Osteoblast (primary cell): ENCODE data around the gene CIART. TPM values are rescaled to one million over a fixed set of nuclear protein-coding genes. Genes with fewer than 3 reads are reported as not detected.

Experiments used
- DNase-seq: peaks from one replicate; pipeline ENCODE4 v3.0.0; 2011; ENCODE audit warnings: low spot score, mixed read lengths; ENCODE audit not compliant: insufficient read length; ENCODE audit errors: missing footprints
- H2AFZ ChIP-seq: 2 replicates; pipeline ENCODE4 v1.6.0; 2011; ENCODE audit warnings: mild to moderate bottlenecking, low read length
- H3K27ac ChIP-seq: 2 replicates; pipeline ENCODE4 v1.5.1; 2011; ENCODE audit warnings: mild to moderate bottlenecking, low read depth, low read length, moderate library complexity
- H3K27me3 ChIP-seq: 2 replicates; pipeline ENCODE4 v1.6.0; 2012; ENCODE audit warnings: mild to moderate bottlenecking, control low read depth, inconsistent platforms, low read length, moderate library complexity; ENCODE audit not compliant: insufficient read depth
- H3K36me3 ChIP-seq: 2 replicates; pipeline ENCODE4 v1.5.1; 2011; ENCODE audit warnings: mild to moderate bottlenecking, low read length, control low read depth, moderate library complexity; ENCODE audit not compliant: insufficient read depth
- H3K4me1 ChIP-seq: 2 replicates; pipeline ENCODE4 v1.5.1; 2011; ENCODE audit warnings: mild to moderate bottlenecking, low read length, control low read depth, moderate library complexity; ENCODE audit not compliant: insufficient read depth
- H3K4me2 ChIP-seq: 2 replicates; pipeline ENCODE4 v1.6.0; 2011; ENCODE audit warnings: mild to moderate bottlenecking, low read length; ENCODE audit not compliant: insufficient read depth
- H3K4me3 ChIP-seq: fragments of 200-600 bp; sonication (generic); 3 replicates; pipeline ENCODE4 v1.5.1; 2012; ENCODE audit warnings: mild to moderate bottlenecking, low read length, inconsistent platforms; ENCODE audit not compliant: insufficient read depth
- H3K79me2 ChIP-seq: 2 replicates; pipeline ENCODE4 v1.6.0; 2012; ENCODE audit warnings: mild to moderate bottlenecking, low read length, control low read depth, inconsistent platforms; ENCODE audit not compliant: insufficient read depth
- H3K9me3 ChIP-seq: 2 replicates; pipeline ENCODE4 v1.5.1; 2011; ENCODE audit warnings: low read depth, low read length, control low read depth
- H4K20me1 ChIP-seq: 2 replicates; pipeline ENCODE4 v1.6.0; 2012; ENCODE audit warnings: mild to moderate bottlenecking, low read length, control low read depth; ENCODE audit not compliant: insufficient read depth
- CTCF ChIP-seq: IDR thresholded peaks from 2 replicates; pipeline ENCODE4 v1.5.1; 2011; ENCODE audit warnings: mild to moderate bottlenecking, low read depth, low read length, moderate library complexity; ENCODE audit errors: extremely low read depth
- total RNA-seq: library from RNA; depleted of rRNA; stranded (reverse); fragments of >200 nt; gene quantifications from 2 replicates; pipeline ENCODE4 v1.2.3, GENCODE V29; 2012

CIART gene
- total RNA-seq, 1 donor, result 16.3 TPM

- H3K4me2 ChIP-seq, result peak overlapping the region; percentile 86
- H3K4me1 ChIP-seq, result peaks cover 31% of the 10 kb centered on the region
- no peaks in the 10 kb centered on the region for H3K27me3 ChIP-seq
- peak overlapping the region; percentile 86 for H3K27ac ChIP-seq
- no peaks in the 10 kb centered on the region for H4K20me1 ChIP-seq
- H3K36me3 ChIP-seq, result peaks cover 22% of the 10 kb centered on the region
- peak overlapping the region; percentile 97 for H3K4me3 ChIP-seq
- TF ChIP-seq CTCF, result no peak
- peak; percentile 80 for DNase-seq
- no peaks in the 10 kb centered on the region for H3K9me3 ChIP-seq
- peaks cover 31% of the 10 kb centered on the region for H3K79me2 ChIP-seq
- peak overlapping the region; percentile 93 for H2AFZ ChIP-seq
These were observed 14.0 kb upstream of the CIART start for GRCh38 chr1:150268340-150268704.

GRCh38 chr1:150268705-150269403, 13.5 kb upstream of the CIART start, which contains the start of gene APH1A:
APH1A (minus strand) TSS chr1:150269016; CDS start chr1:150268810, 206 bp downstream.
- Histone ChIP-seq H2AFZ (peak within 1 kb of the TSS; percentile 93), H3K9me3 (no peaks in the 10 kb centered on the region), H4K20me1 (no peaks in the 10 kb centered on the region), H3K79me2 (peaks cover 34% of the 10 kb centered on the region), H3K4me1 (peaks cover 37% of the 10 kb centered on the region), H3K27ac (peak within 1 kb of the TSS; percentile 86), H3K4me2 (peak within 1 kb of the TSS; percentile 86), H3K4me3 (peak within 1 kb of the TSS; percentile 97), H3K36me3 (peaks cover 22% of the 10 kb centered on the region), H3K27me3 (no peaks in the 10 kb centered on the region)
- no peak for TF ChIP-seq CTCF
- DNase-seq, result peak; percentile 99

- H3K79me2 ChIP-seq, result peaks cover 37% of the 10 kb centered on the region
- H3K4me2 ChIP-seq, result peak overlapping the region; percentile 86
- H3K36me3 ChIP-seq, result peaks cover 22% of the 10 kb centered on the region
- H3K9me3 ChIP-seq, result no peaks in the 10 kb centered on the region
- no peaks in the 10 kb centered on the region for H3K27me3 ChIP-seq
- H3K4me1 ChIP-seq, result peaks cover 39% of the 10 kb centered on the region
- peak overlapping the region; percentile 97 for H3K4me3 ChIP-seq
- DNase-seq, result no peak
- no peak for TF ChIP-seq CTCF
- peak overlapping the region; percentile 86 for H3K27ac ChIP-seq
- H2AFZ ChIP-seq, result peak overlapping the region; percentile 93
- H4K20me1 ChIP-seq, result no peaks in the 10 kb centered on the region
These were observed 12.9 kb upstream of the CIART start for GRCh38 chr1:150269451-150269850.

- H3K9me3 ChIP-seq, result no peaks in the 10 kb centered on the region
- peaks cover 34% of the 10 kb centered on the region for H3K79me2 ChIP-seq
- H2AFZ ChIP-seq, result no peak overlapping the region
- H3K4me2 ChIP-seq, result no peak overlapping the region
- no peak overlapping the region for H3K27ac ChIP-seq
- peaks cover 17% of the 10 kb centered on the region for H3K36me3 ChIP-seq
- TF ChIP-seq CTCF, result no peak
- no peaks in the 10 kb centered on the region for H4K20me1 ChIP-seq
- DNase-seq, result no peak
- H3K4me3 ChIP-seq, result no peak overlapping the region
- no peaks in the 10 kb centered on the region for H3K27me3 ChIP-seq
- peaks cover 39% of the 10 kb centered on the region for H3K4me1 ChIP-seq
These were observed 10.9 kb upstream of the CIART start for GRCh38 chr1:150271291-150271959.
